OCI-LY7 (cell line): ENCODE measurements around the gene ZNF518B. TPM values are rescaled to one million over a fixed set of nuclear protein-coding genes. Genes with fewer than 3 reads are reported as not detected.

Experiments
- BruUV-seq: library from RNA; stranded (reverse); fragments of 400-500 nt; replicated peaks from 2 replicates; lab custom pipeline; 2021; lab: Mats Ljungman, UMichigan
- CTCF ChIA-PET: fragments of 300-600 bp; sonication (Branson Sonifier 250); formaldehyde crosslinking; loops from one replicate; lab custom pipeline; 2022; ENCODE audit warnings: antibody characterized with exemption; ENCODE audit not compliant: unreplicated experiment; lab: Charles Lee
- POLR2A ChIA-PET: fragments of 300-600 bp; sonication (Branson Sonifier 250); formaldehyde crosslinking; loops from one replicate; lab custom pipeline; 2022; ENCODE audit warnings: antibody characterized with exemption; lab: Charles Lee
- DNase-seq: peaks from one replicate; pipeline ENCODE4 v3.0.0-alpha.2; 2015; ENCODE audit warnings: low spot score
- H2AFZ ChIP-seq: fragments of 200-600 bp; sonication (generic), shearing (Covaris generic); 2 replicates; pipeline ENCODE4 v1.6.1; 2014; ENCODE audit warnings: mild to moderate bottlenecking, antibody characterized with exemption, low read length, moderate library complexity
- H3K27ac ChIP-seq: fragments of 200-600 bp; sonication (generic); 2 replicates; pipeline ENCODE4 v1.5.1; 2014; ENCODE audit warnings: mixed run types, low read depth, mild to moderate bottlenecking, moderate library complexity, low read length, inconsistent platforms; ENCODE audit not compliant: poor library complexity, severe bottlenecking
- H3K36me3 ChIP-seq: fragments of 200-600 bp; sonication (generic); 2 replicates; pipeline ENCODE4 v1.6.1; 2014; ENCODE audit warnings: mild to moderate bottlenecking, antibody characterized with exemption, low read length, moderate library complexity, mixed read lengths; ENCODE audit not compliant: insufficient read depth
- H3K4me1 ChIP-seq: fragments of 200-600 bp; sonication (generic); 2 replicates; pipeline ENCODE4 v1.5.1; 2014; ENCODE audit warnings: mild to moderate bottlenecking, low read length; ENCODE audit not compliant: insufficient read depth, poor library complexity, severe bottlenecking
- H3K4me2 ChIP-seq: fragments of 200-600 bp; sonication (generic); 2 replicates; pipeline ENCODE4 v1.6.1; 2014; ENCODE audit warnings: mild to moderate bottlenecking, low read length
- H3K4me3 ChIP-seq: fragments of 200-600 bp; sonication (generic); 2 replicates; pipeline ENCODE4 v1.5.1; 2014; ENCODE audit warnings: mild to moderate bottlenecking, low read depth, low read length; ENCODE audit not compliant: poor library complexity, severe bottlenecking
- H3K79me2 ChIP-seq: fragments of 200-600 bp; sonication (generic); 2 replicates; pipeline ENCODE4 v1.6.1; 2016; ENCODE audit warnings: low read depth, mild to moderate bottlenecking, low read length, moderate library complexity, mixed read lengths; ENCODE audit not compliant: insufficient read depth
- H3K9me2 ChIP-seq: fragments of 200-600 bp; sonication (generic); 2 replicates; pipeline ENCODE4 v1.6.1; 2016; ENCODE audit warnings: mild to moderate bottlenecking, low read length, mixed read lengths; ENCODE audit not compliant: insufficient read depth
- H3K9me3 ChIP-seq: fragments of 200-600 bp; sonication (generic); 2 replicates; pipeline ENCODE4 v1.6.1; 2014; ENCODE audit warnings: mild to moderate bottlenecking, mixed run types, low read length, mixed read lengths
- H4K20me1 ChIP-seq: fragments of 200-600 bp; sonication (generic); 2 replicates; pipeline ENCODE4 v1.6.1; 2014; ENCODE audit warnings: mild to moderate bottlenecking, antibody characterized with exemption, low read length, moderate library complexity, mixed read lengths; ENCODE audit not compliant: insufficient read depth
- CTCF ChIP-seq: fragments of 200-600 bp; sonication (generic); conservative IDR thresholded peaks from 2 replicates; pipeline ENCODE4 v1.5.1; 2014; ENCODE audit warnings: mild to moderate bottlenecking, antibody characterized with exemption, low read length, moderate library complexity, mixed read lengths
- EZH2phosphoT487 ChIP-seq: fragments of 200-600 bp; sonication (generic); IDR thresholded peaks from 2 replicates; pipeline ENCODE4 v1.6.1; 2018; ENCODE audit warnings: low read depth, borderline replicate concordance, mild to moderate bottlenecking, mixed run types, antibody characterized with exemption, low read length, moderate library complexity, mixed read lengths
- intact Hi-C: fragments of 100-400 bp; cut with micrococcal nuclease; formaldehyde crosslinking; loops from one replicate; pipeline ENCODE4 v1.10.0; 2022; ENCODE audit not compliant: unreplicated experiment
- total RNA-seq, 2 experiments: library from RNA; depleted of rRNA in 1 of 2; stranded (reverse); fragments of >200 nt in 1 of 2; shearing (Covaris generic) in 1 of 2; gene quantifications; 2 replicates each; pipeline ENCODE4 v1.2.3, GENCODE V29; 2014 to 2022

The ZNF518B gene
- total RNA-seq, 2 experiments from 2014 or later: 19.1 to 30.2 TPM

- Histone ChIP-seq H3K4me3 (no peak overlapping the region), H3K4me2 (no peak overlapping the region), H3K9me3 (no peaks in the 10 kb centered on the region), H3K79me2 (no peaks in the 10 kb centered on the region), H3K9me2 (no peaks in the 10 kb centered on the region), H3K4me1 (no peaks in the 10 kb centered on the region), H4K20me1 (no peaks in the 10 kb centered on the region), H2AFZ (no peak overlapping the region), H3K27ac (no peak overlapping the region), H3K36me3 (no peaks in the 10 kb centered on the region)
- CTCF ChIA-PET: no interaction called here
- BruUV-seq: no TSS peak
- intact Hi-C loops: no loop called here
- no peak for TF ChIP-seq CTCF
- TF ChIP-seq EZH2phosphoT487: no peak
- POLR2A ChIA-PET: no interaction called here
- DNase-seq: no peak
Measured at GRCh38 chr4:10480616-10481015, 23.4 kb upstream of the ZNF518B start.

GRCh38 chr4:10478621-10479020 is 21.4 kb upstream of the ZNF518B start:
- no TSS peak for BruUV-seq
- no peaks in the 10 kb centered on the region for H3K9me3 ChIP-seq
- no peaks in the 10 kb centered on the region for H3K79me2 ChIP-seq
- no peaks in the 10 kb centered on the region for H4K20me1 ChIP-seq
- DNase-seq: no peak
- H3K36me3 ChIP-seq: no peaks in the 10 kb centered on the region
- no peaks in the 10 kb centered on the region for H3K9me2 ChIP-seq
- H2AFZ ChIP-seq: no peak overlapping the region
- H3K27ac ChIP-seq: no peak overlapping the region
- no peak overlapping the region for H3K4me3 ChIP-seq
- POLR2A ChIA-PET: interaction anchor here (0.5 to 2.3 kb wide), 3 partner anchors 10 to 200 kb away, joined by 3 to 8 read pairs (median 3); no protein-coding TSS in a partner anchor
- H3K4me2 ChIP-seq: no peak overlapping the region
- H3K4me1 ChIP-seq: no peaks in the 10 kb centered on the region
- CTCF ChIA-PET: no interaction called here
- TF ChIP-seq EZH2phosphoT487 (no peak), CTCF (no peak)
- intact Hi-C loops: no loop called here

- Histone ChIP-seq H3K4me2 (no peak overlapping the region), H4K20me1 (no peaks in the 10 kb centered on the region), H3K9me3 (no peaks in the 10 kb centered on the region), H3K27ac (no peak overlapping the region), H3K9me2 (no peaks in the 10 kb centered on the region), H3K4me3 (no peak overlapping the region), H3K36me3 (no peaks in the 10 kb centered on the region), H2AFZ (no peak overlapping the region), H3K79me2 (no peaks in the 10 kb centered on the region), H3K4me1 (no peaks in the 10 kb centered on the region)
- ChIA-PET POLR2A (no interaction called here), CTCF (no interaction called here)
- intact Hi-C loops: no loop called here
- BruUV-seq: no TSS peak
- no peak for TF ChIP-seq EZH2phosphoT487
- no peak for TF ChIP-seq CTCF
- DNase-seq: no peak
Measured at GRCh38 chr4:10470505-10470904, 13.3 kb upstream of the ZNF518B start.
